ENCODE measurements around the gene USP19. TPM values are rescaled to one million over a fixed set of nuclear protein-coding genes. Genes with fewer than 3 reads are reported as not detected.

The USP19 gene
- total RNA-seq, 2 experiments from 2014 or later: 49.4 to 69.4 TPM

DNA sequence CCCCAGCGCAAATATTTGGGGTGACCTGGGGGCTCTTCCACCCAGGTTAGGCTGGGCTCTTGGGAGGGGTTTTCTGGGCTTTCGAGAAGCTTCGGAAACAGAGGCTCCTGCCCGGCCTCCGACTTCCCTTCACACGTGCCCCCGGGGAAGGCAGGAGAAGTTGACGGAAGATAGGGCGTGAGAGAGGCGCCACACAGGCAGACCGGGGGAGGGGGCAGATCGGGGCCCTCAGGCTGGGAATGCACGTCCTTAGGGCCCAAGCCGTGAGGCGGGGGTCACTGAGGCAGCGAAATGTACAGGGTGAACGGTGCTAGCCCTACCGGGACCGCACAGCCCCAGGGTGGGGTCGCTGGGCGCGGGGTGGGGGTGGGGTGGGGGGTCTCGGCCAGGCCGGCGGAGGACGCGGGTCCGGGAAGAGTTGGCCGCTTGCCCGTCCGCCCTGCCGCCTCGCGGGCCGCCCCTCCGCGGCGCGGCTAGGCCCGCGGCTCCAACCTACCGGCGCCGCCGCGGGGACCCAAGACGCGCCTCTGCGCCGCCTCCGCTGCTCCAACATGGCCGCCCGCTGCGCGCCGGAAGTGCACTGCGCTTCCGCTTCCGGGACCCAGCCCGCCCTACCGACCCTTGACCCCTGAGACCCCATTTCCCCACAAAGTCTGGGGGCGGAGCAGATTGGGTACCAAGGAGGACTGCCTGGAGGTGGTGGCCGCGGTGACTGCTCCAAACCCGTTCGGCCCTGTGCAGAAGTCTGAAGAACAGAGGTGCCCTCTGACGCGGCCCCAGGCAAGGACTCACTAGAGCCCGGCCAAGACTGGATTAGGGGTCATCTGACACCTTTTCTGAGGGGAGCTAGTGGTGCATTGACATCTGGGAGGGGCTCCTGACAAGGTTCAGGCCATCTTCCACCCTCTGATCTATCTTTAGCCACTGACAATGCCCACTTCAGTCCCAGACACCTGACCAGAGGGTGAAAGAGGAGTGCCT, 45.4 kb upstream of the USP19 start, which contains the start of gene CCDC71:
TSS of gene CCDC71 (minus strand) at position 561 of the 981 bp plus-strand sequence. CDS start 2,123 bp downstream, outside the sequence.
- CTCF ChIA-PET (ENCODE audit: unreplicated experiment): interaction anchor here (0.5 kb wide), 1 partner anchor 10 kb away, joined by 3 read pairs; no protein-coding TSS in a partner anchor
- Histone ChIP-seq H3K27ac (ENCODE audit: low read depth, low read length, poor library complexity, severe bottlenecking) (peak within 1 kb of the TSS; percentile 11), H3K9me2 (ENCODE audit: insufficient read depth, low read length) (no peaks in the 10 kb centered on the region), H4K20me1 (ENCODE audit: insufficient read depth, low read length) (no peaks in the 10 kb centered on the region), H3K36me3 (ENCODE audit: insufficient read depth, low read length) (peaks cover 30% of the 10 kb centered on the region), H3K4me3 (ENCODE audit: low read depth, low read length, poor library complexity, severe bottlenecking) (peak within 1 kb of the TSS; percentile 92), H3K4me2 (ENCODE audit: low read length) (peak within 1 kb of the TSS; percentile 89), H2AFZ (ENCODE audit: low read length) (peak within 1 kb of the TSS; percentile 97), H3K79me2 (ENCODE audit: insufficient read depth, low read depth, low read length) (peaks cover 10% of the 10 kb centered on the region; the same call in 1 of the 2 replicates), H3K9me3 (ENCODE audit: low read length) (peaks cover 4% of the 10 kb centered on the region; the same call in 1 of the 2 replicates), H3K4me1 (ENCODE audit: insufficient read depth, low read length, poor library complexity, severe bottlenecking) (peaks cover 16% of the 10 kb centered on the region)
- BruUV-seq (replicated peaks): no TSS peak
- TF ChIP-seq, protein P1, sequence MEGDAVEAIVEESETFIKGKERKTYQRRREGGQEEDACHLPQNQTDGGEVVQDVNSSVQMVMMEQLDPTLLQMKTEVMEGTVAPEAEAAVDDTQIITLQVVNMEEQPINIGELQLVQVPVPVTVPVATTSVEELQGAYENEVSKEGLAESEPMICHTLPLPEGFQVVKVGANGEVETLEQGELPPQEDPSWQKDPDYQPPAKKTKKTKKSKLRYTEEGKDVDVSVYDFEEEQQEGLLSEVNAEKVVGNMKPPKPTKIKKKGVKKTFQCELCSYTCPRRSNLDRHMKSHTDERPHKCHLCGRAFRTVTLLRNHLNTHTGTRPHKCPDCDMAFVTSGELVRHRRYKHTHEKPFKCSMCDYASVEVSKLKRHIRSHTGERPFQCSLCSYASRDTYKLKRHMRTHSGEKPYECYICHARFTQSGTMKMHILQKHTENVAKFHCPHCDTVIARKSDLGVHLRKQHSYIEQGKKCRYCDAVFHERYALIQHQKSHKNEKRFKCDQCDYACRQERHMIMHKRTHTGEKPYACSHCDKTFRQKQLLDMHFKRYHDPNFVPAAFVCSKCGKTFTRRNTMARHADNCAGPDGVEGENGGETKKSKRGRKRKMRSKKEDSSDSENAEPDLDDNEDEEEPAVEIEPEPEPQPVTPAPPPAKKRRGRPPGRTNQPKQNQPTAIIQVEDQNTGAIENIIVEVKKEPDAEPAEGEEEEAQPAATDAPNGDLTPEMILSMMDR (conservative IDR thresholded peaks at IDR 0.05; ENCODE audit: low read length): no peak
- TF ChIP-seq EZH2phosphoT487 (IDR thresholded peaks at IDR 0.05; ENCODE audit: borderline replicate concordance, low read depth, low read length): no peak
- POLR2A ChIA-PET: interaction anchor here (0.6 kb wide), 2 partner anchors 330 to 507 kb away, joined by 3 read pairs; no protein-coding TSS in a partner anchor
- peak; percentile 88 for DNase-seq (ENCODE audit: low spot score)
- intact Hi-C loops (cut with micrococcal nuclease; ENCODE audit: unreplicated experiment): no loop called here

DNA sequence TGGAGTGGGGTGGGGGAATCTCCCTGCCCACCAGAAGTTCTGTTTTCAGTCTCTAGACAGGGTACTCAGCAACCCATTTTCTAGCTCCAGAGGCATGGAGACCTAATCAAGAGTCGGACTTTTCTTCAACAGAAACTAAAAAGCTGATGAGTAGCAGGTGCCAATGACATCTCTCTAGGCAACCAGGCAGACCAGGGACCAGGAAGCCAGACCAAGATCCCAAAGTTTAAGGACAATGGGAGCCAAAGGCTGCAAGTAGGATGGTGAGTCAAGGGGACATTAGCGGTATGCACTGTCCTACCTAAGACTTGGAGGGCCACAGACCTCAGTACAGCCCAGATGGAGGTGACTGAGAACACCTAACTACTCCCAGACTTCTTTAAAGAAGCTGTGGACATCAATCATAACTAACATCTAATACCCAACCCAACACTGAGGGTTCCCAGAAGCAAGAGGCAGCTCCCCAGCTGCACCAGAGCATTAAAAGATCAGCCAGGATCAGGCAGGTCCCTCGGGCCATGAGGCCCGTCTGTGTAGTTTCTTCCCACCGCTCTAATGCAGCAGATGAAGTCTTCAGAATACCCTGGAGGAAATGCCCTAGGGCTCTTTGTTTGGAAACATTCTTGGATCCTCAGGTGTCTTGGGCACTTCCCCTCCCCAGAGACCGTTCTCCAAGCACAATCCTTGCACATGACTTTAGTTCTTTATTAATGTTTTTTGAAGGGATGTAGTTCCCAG, 44.5 kb upstream of the USP19 start:
- H4K20me1 ChIP-seq (ENCODE audit: insufficient read depth, low read length): no peaks in the 10 kb centered on the region
- TSS peak; percentile 74 for BruUV-seq (replicated peaks)
- peaks cover 4% of the 10 kb centered on the region; the same call in 1 of the 2 replicates for H3K9me3 ChIP-seq (ENCODE audit: low read length)
- ChIA-PET CTCF (ENCODE audit: unreplicated experiment) (interaction anchor here (0.5 kb wide), 1 partner anchor 9 kb away, joined by 3 read pairs; no protein-coding TSS in a partner anchor), POLR2A (interaction anchor here (0.6 kb wide), 2 partner anchors 331 to 508 kb away, joined by 3 read pairs; no protein-coding TSS in a partner anchor)
- peaks cover 16% of the 10 kb centered on the region for H3K4me1 ChIP-seq (ENCODE audit: insufficient read depth, low read length, poor library complexity, severe bottlenecking)
- intact Hi-C loops (cut with micrococcal nuclease; ENCODE audit: unreplicated experiment): no loop called here
- H3K9me2 ChIP-seq (ENCODE audit: insufficient read depth, low read length): no peaks in the 10 kb centered on the region
- no peak for TF ChIP-seq EZH2phosphoT487 (IDR thresholded peaks at IDR 0.05; ENCODE audit: borderline replicate concordance, low read depth, low read length)
- TF ChIP-seq, protein P1 (conservative IDR thresholded peaks at IDR 0.05; ENCODE audit: low read length): no peak
- H3K36me3 ChIP-seq (ENCODE audit: insufficient read depth, low read length): peaks cover 30% of the 10 kb centered on the region
- peaks cover 10% of the 10 kb centered on the region; the same call in 1 of the 2 replicates for H3K79me2 ChIP-seq (ENCODE audit: insufficient read depth, low read depth, low read length)
- H3K27ac ChIP-seq (ENCODE audit: low read depth, low read length, poor library complexity, severe bottlenecking): peak overlapping the region; percentile 11
- H2AFZ ChIP-seq (ENCODE audit: low read length): no peak overlapping the region
- H3K4me3 ChIP-seq (ENCODE audit: low read depth, low read length, poor library complexity, severe bottlenecking): peak overlapping the region; percentile 92
- no peak for DNase-seq (ENCODE audit: low spot score)
- peak overlapping the region; percentile 89 for H3K4me2 ChIP-seq (ENCODE audit: low read length)
